Astrocyte of the cerebellum (primary cell): ENCODE measurements around the gene SPSB4.

Experiments used
- DNase-seq: peaks from one replicate; pipeline ENCODE4 v3.0.0-alpha.2; 2011; ENCODE audit warnings: low read depth
- H3K4me3 ChIP-seq: 2 replicates; pipeline ENCODE4 v1.5.1; 2011; ENCODE audit warnings: mild to moderate bottlenecking, low read depth, low read length, moderate library complexity
- in situ Hi-C: cut with HindIII; loops from 2 replicates; pipeline ENCODE4 v1.10.0; 2017; ENCODE audit warnings: low sequenced_read_pairs
- TF ChIP-seq, protein P1 (sequence below): IDR thresholded peaks from 2 replicates; pipeline ENCODE4 v1.5.1; 2012; ENCODE audit warnings: low read length, low read depth, moderate library complexity, mild to moderate bottlenecking; ENCODE audit errors: missing control alignments

The SPSB4 gene

DNA sequence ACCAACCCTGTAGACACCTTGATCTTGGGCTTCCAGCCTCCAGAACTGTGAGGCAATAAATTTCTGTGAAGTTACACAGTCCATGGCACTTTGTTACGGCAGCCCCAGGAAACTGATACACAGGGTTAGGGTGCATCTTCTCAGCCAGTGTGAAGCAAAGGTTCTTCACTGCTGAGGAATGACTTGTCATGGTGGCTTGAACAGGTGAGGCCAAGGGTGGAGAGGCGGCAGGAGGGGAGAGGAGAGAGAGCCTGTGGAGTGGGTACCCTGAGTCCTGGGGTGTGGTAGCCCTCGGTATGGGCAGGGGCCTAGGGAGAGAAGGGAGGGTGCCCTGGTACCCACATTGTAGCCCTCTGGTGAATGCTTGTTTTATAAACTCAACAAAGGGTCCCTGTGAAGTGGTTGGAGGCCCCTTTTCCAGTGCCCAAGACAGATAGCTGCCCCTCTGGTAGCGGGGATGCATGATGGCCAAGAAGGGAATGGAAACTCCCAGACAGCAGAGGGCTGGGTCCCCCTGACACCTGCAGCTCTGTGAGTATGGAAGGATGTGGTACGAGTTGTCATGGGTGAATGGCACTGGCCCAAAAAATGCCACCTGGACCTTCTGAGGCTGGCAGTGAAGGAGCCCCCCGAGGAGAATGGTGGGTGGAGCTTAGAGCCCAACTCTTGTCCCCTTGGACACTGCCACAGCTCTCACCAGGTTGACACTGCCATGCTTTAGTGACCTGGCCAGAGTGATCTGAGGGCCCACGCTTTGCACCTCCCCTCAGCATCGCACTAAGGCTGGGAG is 49.6 kb downstream of the SPSB4 start:
- in situ Hi-C loops = loop anchor here (5.0 kb wide), 1 partner anchor 83 kb away; no protein-coding TSS in a partner anchor
- H3K4me3 ChIP-seq = no peak overlapping the region
- TF ChIP-seq, protein P1, sequence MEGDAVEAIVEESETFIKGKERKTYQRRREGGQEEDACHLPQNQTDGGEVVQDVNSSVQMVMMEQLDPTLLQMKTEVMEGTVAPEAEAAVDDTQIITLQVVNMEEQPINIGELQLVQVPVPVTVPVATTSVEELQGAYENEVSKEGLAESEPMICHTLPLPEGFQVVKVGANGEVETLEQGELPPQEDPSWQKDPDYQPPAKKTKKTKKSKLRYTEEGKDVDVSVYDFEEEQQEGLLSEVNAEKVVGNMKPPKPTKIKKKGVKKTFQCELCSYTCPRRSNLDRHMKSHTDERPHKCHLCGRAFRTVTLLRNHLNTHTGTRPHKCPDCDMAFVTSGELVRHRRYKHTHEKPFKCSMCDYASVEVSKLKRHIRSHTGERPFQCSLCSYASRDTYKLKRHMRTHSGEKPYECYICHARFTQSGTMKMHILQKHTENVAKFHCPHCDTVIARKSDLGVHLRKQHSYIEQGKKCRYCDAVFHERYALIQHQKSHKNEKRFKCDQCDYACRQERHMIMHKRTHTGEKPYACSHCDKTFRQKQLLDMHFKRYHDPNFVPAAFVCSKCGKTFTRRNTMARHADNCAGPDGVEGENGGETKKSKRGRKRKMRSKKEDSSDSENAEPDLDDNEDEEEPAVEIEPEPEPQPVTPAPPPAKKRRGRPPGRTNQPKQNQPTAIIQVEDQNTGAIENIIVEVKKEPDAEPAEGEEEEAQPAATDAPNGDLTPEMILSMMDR = no peak
- DNase-seq = no peak

- TF ChIP-seq, protein P1 = no peak
- no peak for DNase-seq
- H3K4me3 ChIP-seq = no peak overlapping the region
- in situ Hi-C loops = loop anchor here (5.0 kb wide), 1 partner anchor 85 kb away; no protein-coding TSS in a partner anchor
Measured at GRCh38 chr3:141102372-141102771, 51.2 kb downstream of the SPSB4 start.

DNA sequence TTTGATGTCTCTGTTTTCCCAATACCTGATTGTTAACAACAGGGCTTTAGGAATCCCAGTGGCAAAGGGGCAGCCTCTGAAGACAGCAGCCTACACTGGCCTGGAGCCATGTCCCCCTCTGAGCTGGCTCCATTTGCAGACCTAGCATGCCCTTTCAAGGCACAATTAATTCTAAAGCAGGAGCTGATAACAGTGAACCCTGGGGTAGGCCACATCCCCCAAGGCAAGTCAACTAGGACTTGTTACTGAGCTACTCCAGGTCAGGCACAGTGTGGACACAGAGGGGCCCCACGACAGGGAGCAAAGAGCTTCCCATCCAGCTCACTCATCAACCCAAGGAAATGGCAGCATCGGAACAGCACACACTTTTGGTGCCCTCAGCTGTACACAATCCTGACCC is 51.9 kb downstream of the SPSB4 start:
- DNase-seq = no peak
- H3K4me3 ChIP-seq = no peak overlapping the region
- in situ Hi-C loops = loop anchor here (5.0 kb wide), 1 partner anchor 86 kb away; no protein-coding TSS in a partner anchor
- TF ChIP-seq, protein P1 = no peak

DNA sequence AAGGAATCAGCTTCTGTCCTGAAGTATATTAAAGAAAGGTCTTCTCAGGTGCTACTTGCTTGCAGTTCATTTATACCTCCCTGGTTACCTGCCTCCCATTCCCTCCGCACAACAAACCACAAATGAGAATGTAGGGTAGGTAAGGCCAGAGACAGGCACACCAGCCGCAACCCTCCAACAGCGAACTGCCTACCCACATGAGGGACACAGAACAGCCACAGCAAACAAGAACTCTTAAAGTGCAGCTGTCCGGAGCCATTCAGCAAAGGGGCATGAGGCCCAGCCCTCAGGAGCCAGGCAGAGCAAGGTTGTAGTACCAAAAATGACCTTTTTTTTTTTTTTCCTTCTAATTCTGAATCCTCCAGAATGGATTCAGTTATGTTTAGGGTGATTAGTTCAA is 52.4 kb downstream of the SPSB4 start:
- no peak for DNase-seq
- in situ Hi-C loops = loop anchor here (5.0 kb wide), 1 partner anchor 86 kb away; no protein-coding TSS in a partner anchor
- no peak overlapping the region for H3K4me3 ChIP-seq
- TF ChIP-seq, protein P1 = no peak

DNA sequence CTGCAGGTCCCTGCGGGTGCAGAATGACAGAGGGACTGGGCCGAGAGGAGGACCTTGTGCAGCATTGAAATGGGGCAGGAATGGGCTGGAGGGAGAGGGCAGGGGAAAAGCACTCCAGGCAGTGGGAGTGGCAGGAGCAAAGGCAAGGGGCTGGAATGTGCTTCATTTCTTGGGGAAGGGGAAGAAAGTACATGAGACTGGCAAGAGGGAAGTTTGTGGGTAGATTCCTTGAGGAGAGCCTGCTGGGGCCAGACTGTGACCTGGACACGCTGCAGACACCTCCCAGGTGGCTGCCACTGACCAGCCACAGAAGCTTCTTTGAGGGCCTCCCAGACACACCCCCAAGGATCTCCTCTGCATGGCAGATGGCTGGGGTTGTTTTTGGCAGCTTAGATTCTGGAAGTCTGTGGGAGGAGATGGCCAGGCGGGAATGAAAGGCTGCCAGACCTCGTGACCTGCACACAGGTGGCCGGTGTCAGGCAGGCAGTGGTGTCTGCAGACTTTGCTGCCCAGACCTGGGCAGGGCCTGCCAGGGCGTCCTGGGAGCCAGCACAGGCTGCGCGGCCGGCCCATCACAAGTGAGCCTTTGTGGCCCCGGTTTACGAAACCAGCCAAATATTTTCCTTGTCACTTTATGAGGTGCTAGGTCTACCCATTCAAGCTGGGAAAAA is 53.1 kb downstream of the SPSB4 start:
- DNase-seq = no peak
- TF ChIP-seq, protein P1 = no peak
- in situ Hi-C loops = loop anchor here (5.0 kb wide), 1 partner anchor 87 kb away; no protein-coding TSS in a partner anchor
- H3K4me3 ChIP-seq = no peak overlapping the region

DNA sequence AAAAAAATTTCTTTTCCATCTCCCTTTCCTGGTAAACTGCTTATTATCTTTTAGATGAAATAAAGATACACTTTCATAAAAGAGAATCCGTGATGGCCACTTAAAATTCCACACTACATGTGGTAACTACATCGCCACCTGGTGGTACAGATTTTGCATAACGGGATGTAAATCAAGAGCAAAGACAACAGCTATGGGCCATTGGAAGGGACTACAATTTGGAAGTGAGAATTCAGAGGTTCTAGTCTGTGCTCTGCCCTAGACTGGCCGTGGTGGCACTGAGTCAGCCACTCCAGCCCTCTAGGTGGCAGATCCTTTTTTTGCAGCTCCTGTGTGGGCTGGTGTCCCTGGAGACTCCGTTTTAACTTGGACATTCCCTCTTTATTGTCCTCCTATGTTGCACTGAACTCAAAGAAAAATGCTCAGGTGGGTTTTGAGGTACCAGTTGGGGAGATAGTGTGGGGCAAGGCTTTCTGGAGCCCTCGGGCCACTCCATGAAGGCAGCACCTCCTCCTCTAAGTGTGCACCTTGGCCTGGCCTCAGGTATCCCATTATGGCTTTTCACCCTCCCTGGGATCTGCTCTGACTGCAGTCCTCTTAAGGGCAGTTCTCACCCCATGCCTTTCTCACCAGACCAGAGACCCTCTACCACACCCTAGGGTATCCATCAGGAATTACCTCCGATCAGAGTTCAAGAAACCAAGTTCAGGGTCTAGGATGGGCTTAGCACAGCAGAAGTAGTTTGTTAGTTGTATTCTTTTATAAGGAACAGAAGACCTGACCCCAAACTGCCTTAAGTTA is 54.9 kb downstream of the SPSB4 start:
- in situ Hi-C loops = no loop called here
- H3K4me3 ChIP-seq = no peak overlapping the region
- TF ChIP-seq, protein P1 = peak; percentile 70
- DNase-seq = peak; percentile 89
